GM12873 (cell line): ENCODE data around the gene CETP.

Experiments
- TF ChIP-seq, protein P1 (sequence below): IDR thresholded peaks from 2 replicates; pipeline ENCODE4 v1.5.1; 2012; ENCODE audit warnings: low read depth, mild to moderate bottlenecking, moderate library complexity, low read length, control low read depth; ENCODE audit not compliant: insufficient read depth; ENCODE audit errors: missing control alignments

The CETP gene

DNA sequence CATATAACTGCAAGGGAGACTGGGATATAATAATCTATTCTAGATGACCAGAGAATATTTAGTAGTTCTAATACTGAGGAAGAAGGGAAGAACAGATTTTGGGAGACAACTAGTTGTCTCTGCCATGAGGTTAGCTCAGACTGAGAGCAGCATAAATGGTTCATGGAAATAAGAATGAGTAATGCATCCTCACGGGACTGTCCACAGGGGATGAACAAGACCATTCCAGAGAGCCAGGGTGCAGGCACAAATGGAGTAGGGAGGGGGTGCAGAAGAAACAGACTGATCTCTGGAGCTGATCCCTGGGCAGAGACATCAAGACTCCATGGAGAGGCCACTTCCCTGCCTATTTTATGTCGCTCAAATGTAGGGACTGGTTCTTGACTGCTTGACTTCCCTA lies 58.0 kb downstream of the CETP start:
- TF ChIP-seq, protein P1, sequence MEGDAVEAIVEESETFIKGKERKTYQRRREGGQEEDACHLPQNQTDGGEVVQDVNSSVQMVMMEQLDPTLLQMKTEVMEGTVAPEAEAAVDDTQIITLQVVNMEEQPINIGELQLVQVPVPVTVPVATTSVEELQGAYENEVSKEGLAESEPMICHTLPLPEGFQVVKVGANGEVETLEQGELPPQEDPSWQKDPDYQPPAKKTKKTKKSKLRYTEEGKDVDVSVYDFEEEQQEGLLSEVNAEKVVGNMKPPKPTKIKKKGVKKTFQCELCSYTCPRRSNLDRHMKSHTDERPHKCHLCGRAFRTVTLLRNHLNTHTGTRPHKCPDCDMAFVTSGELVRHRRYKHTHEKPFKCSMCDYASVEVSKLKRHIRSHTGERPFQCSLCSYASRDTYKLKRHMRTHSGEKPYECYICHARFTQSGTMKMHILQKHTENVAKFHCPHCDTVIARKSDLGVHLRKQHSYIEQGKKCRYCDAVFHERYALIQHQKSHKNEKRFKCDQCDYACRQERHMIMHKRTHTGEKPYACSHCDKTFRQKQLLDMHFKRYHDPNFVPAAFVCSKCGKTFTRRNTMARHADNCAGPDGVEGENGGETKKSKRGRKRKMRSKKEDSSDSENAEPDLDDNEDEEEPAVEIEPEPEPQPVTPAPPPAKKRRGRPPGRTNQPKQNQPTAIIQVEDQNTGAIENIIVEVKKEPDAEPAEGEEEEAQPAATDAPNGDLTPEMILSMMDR, result no peak

DNA sequence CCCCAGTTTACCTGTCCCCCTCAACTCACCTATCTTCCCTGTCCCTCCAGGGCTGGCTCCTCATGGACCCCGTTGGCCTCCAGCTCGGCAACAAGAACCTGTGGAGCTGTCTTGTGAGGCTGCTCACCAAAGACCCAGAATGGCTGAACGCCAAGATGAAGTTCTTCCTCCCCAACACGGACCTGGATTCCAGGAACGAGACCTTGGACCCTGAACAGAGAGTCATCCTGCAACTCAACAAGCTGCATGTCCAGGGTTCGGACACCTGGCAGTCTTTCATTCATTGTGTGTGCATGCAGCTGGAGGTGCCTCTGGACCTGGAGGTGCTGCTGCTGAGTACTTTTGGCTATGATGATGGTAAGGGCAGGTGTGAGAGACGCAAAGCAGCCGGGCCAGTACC lies 58.9 kb downstream of the CETP start:
- TF ChIP-seq, protein P1, result no peak

DNA sequence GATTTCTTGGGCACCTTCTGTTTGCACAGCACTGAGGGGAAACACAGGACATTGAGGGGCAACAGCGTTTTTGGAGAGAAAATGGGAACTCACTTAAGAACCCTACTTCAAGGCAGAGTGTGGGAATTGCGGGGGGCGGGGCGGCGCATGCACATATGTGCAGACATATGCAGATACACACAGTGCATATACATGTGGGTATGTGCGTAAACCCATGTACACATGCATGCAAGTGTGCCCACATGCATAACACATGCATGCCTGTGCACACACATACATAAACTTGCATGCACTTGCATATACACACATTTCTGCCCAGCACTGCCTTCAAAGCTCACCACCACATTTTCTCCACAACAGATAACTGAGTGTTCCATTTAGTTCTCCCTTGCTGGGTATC lies 60.0 kb downstream of the CETP start:
- TF ChIP-seq, protein P1, result no peak

DNA sequence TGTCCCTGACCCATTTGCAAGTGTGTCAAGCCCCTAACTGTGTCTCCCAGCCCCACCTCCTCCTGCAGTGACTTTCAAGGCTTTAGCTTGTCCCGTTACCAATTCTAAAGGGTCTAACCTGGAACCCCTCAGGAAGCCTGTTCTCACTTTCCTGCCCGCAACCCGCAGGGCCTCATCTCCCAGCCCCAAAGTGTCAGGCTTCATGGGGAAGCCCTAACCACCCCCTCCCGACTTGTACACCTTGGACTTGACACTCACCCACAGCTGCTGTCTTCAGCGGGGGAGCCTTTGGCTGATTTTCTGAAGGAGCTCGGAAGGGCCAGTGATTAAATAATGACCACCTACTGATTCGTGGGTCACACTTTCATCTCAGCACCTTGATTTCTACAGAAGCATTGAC lies 60.7 kb downstream of the CETP start:
- TF ChIP-seq, protein P1, result no peak

DNA sequence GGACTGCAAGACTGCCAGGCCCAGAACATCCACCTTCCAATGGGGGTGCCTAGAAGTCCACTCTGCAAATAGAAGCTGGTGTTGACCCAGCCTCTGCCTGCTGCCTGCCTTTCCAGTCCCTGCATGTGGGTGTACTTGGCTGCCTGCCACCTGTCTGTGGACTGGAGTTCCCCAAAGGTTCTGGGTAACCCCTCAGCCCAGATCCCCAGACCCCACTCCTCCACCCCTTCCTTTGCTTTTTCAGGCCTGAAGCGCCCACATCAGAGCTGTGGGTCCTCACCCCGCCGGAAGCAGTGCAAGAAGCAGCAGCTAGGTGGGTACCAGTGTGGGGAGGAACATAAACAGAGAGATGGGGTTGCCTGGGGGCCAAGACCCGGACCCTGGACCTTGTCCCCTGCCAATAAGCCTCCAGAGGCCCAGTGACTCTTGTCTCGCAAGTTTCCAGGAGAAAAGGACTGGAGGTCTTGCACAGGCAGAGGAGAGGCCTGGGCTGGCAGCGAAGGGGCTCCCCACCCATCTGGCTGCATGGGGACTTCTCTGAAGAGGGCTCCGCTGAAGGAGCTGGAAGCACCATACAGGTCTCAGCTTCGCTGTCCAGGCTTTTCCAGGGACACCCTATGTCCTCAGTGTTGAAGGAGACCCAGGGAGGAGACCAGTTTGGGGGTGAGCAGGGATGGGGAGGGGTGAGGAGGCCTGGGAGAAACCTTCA lies 61.9 kb downstream of the CETP start:
- TF ChIP-seq, protein P1, result no peak

DNA sequence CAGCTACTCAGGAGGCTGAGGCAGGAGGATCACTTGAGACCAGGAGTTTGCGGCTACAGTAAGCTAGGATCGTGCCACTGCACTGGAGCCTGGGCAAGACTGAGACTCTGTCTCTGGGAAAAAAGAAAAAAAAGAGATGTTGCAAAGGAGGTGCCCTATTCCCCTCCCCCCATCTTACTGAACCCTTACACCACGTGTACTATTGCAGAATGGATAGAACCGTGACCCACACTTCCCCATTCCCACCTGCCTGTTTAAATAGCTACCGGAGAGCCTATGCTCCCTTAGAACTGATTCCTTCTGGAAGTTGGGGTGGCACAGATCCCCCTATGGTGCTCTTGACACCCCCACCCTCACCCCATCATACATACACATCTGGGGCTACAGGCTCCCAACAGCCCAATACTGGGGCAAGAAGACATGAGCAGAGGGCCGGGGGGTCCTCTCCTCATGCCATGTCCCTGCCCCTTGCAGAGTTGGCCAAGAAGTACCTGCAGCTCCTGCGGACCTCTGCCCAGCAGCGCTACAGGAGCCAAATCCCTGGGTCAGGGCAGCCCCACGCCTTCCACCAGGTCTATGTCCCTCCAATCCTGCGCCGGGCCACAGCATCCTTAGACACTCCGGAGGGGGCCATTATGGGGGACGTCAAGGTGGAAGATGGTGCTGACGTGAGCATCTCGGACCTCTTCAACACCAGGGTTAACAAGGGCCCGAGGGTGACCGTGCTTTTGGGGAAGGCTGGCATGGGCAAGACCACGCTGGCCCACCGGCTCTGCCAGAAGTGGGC lies 63.3 kb downstream of the CETP start:
- TF ChIP-seq, protein P1, result no peak

DNA sequence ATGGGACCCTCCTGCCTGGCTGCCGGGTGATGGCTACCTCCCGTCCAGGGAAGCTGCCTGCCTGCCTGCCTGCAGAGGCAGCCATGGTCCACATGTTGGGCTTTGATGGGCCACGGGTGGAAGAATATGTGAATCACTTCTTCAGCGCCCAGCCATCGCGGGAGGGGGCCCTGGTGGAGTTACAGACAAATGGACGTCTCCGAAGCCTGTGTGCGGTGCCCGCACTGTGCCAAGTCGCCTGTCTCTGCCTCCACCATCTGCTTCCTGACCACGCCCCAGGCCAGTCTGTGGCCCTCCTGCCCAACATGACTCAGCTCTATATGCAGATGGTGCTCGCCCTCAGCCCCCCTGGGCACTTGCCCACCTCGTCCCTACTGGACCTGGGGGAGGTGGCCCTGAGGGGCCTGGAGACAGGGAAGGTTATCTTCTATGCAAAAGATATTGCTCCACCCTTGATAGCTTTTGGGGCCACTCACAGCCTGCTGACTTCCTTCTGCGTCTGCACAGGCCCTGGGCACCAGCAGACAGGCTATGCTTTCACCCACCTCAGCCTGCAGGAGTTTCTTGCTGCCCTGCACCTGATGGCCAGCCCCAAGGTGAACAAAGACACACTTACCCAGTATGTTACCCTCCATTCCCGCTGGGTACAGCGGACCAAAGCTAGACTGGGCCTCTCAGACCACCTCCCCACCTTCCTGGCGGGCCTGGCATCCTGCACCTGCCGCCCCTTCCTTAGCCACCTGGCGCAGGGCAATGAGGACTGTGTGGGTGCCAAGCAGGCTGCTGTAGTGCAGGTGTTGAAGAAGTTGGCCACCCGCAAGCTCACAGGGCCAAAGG lies 64.4 kb downstream of the CETP start:
- TF ChIP-seq, protein P1, result no peak
